GM21825 (cell line): ENCODE results near the gene MCUB.

Experiments
- ATAC-seq: cut with Tn5 transposase; IDR thresholded peaks from one replicate; pipeline ENCODE4 v1.9.1; 2021; ENCODE audit warnings: mild to moderate bottlenecking, moderate library complexity; ENCODE audit not compliant: unreplicated experiment

MCUB gene

DNA sequence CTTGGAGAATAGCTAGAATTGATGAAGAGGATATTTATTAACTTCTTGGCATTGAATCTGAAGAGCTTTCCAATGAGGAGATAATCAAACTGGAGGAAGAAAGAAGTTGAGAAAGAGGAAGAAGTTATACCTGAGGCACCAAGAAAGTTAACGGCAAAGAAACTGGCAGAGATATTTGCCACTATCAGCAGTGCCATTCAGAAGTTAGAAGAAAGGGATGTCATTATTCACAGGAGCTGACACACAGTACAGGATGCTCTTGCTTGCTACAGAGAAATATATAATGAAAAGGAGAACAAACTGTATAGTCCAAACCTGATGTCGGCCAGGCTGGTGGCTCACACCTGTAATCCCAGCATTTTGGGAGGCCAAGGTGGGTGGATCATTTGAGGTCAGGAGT, 64.5 kb downstream of the MCUB start:
- no peak for ATAC-seq

DNA sequence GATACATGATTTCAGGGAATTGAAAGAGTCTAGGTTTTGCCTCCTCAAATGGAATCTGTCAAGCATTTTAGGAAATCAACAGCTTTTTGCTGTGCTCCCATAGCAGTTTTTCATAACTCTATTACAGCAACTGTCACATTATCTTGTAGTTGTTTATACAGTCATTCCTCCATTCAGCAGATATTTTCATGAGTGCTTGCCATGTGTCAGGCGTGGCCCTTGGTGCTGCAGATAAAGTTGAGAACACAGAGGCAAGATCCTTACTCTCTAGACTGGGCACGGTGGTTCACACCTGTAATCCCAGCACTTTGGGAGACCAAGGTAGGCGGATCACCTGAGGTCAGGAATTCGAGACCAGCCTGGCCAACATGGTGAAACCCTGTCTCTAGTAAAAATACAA, 67.3 kb downstream of the MCUB start:
- ATAC-seq, result no peak

DNA sequence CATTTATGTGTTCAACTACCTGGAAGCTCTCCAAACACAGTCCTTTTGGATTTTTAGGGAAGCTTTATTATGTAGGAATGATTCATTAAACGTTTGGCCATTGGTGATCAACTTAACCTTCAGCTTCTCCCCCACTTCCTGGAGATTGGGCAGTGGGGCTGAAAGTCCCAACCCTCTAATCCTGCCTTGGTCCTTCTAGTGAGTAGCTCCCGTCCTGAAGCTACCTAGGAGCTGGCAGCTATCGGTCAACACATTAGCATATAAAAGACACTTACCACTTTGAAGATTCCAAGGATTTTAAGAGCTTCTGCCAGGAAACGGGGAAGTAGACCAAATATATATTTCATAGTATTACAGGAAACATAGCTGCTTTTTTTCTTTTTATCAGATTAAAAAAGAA, 69.7 kb downstream of the MCUB start:
- no peak for ATAC-seq

DNA sequence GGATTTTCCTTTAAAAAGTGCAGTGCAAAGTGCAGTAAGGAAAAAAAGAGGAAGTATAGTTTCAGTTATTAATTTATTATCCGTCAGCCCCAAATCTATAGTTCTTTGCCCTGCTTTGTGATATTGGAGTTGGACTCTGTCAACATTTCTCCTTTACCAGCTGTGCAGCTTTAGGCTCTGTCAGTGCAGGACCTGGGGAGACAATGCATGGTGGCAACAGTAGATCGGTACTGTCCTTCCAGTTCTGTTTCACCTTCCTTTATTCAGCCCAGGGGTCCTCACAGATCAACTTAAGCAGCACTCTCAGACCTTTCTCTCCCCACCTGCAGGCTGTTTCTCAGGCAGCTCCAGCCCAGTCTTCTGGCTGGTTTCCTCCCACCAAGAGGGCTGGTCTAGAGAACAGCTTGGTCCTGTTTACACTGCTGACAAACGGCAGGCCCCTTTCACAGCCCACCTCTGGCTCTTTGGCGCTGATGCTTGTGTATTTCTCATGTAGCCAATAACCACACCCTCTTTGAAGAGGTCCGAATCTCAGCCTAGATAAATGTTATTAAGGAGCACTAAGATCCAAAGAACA, 71.6 kb downstream of the MCUB start:
- no peak for ATAC-seq

DNA sequence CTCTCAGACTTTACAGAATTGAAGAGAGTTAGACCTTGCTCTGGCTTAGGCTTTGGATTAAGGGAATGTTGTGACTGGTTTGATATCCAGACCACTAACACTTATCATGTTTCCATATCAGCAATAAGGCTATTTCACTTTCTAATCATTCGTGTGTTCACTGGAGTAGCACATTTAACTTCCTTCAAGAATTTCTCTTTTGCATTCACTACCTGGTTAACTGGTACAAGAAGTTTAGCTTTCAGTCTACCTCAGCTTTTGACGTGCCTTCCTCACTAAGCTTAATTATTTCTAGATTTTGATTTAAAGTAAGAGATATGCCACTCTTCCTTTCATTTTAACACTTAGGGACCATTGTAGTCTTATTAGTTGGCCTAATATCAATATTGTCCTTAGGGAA, 80.6 kb downstream of the MCUB start:
- ATAC-seq, result no peak

DNA sequence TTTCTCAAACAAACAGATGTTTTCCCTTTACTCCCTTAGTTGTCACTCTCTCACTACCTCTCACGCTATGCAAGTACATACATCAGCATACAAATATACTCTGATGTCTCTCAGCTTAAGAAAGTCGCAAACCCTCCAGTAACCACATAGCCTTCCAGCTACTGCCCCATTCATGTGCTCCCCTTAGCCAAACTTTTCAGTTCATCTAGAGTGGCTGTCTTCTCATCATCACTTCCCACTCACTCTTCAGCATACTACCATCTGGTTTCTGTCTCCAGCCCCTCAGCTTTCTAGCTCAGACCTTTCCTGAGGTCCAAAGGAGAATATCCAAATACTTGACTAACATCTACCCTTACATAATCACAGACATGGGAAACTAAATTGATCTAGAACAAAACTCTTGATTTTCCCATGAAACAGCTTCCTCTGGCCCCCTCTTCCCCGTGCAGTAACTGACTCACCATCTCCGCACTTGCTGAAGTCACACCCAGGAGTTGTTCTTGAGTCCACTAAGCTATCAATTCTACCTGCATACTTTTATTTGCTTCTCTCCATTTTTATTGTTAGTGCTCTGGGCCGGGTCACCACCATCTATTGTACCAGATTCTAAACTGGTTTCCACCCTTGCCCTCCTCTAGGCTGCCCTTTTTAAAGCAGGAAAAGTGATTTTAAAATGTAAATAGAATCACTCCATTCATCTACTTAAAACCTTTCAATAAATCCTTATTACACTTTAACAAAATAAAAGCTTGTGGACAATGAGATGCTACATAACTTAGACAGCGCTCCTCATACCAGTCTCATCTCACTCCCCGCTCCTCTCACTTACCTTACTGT, 86.0 kb downstream of the MCUB start:
- ATAC-seq, result no peak

DNA sequence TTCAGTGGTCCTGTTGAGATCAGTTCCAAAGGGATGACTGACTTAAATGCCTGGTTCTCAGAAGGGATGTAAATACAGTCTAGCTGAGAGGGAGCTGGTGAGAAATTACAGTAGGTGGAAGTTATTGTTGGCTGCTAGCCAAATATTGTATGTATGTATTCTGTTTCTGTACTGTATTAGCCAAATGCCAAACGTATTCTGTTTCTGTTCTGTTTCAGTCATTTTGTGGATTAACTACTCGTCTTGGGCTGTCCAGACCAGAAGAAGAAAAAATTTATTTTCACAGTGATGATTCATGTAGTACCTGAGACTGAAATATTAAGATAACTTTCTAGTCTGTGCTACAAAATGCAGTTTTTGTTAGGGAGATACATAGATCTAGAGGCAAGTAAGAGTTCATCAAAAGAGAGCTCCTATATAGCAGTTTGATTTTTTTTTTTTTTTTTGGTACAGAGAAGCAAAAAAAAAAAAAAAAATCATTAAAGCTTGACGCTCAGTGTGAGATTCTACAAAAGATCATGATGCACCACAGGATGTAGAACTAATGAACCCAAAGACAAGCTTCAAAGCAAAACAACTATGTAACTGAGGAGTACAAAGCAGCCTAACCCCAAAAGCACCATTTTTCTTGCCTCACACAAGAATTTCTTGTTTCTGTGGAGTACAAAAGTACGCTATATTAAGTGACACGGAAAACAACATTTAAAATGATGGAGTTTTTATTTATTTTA, 88.4 kb downstream of the MCUB start:
- ATAC-seq, result peak; percentile 62

DNA sequence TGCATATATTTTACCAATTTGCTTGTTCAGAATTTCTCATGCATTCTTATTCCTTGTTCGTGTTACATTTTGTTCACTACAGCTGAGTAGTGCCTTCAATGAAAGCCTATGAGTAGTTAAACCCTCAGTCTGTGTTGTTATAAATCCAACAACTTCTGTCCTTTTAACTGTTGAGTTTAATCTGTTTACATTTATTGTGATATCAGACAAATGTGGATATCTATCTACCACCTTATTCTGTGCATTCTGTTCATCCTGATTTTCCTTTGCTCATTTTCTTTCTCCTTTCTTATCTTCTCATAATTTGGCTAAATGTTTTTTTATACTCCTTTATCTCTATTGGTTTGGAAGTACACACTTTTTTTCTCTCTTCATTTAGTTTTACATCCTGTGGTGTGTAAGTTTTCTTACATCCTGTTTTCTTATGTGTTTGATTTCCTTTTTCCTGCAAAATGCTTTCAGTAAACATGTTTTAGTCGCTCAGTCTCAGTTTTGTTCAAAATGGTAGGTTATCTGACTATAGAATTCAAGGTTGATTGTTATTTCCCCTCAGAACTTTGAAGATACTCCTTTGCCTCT, 89.0 kb downstream of the MCUB start:
- ATAC-seq, result no peak

DNA sequence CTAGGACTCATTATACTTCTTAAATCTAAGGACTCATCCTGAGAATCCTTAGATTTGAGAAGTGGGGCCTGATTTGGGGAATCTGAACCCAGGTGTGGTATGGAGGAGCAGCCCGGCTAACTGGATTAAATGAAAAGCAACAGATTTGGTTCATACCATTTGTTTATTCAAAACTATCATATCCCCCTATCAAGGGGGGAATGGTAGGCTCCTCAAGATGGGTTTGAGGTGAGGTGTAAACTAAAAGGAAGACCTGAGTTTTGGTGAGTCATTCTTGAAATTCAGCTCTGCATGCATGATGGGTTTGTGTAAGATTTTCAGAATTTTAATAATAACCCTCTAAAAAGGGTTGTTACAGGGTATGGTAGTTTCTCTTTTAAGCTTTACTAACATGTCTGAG, 89.8 kb downstream of the MCUB start:
- ATAC-seq, result peak; percentile 73

DNA sequence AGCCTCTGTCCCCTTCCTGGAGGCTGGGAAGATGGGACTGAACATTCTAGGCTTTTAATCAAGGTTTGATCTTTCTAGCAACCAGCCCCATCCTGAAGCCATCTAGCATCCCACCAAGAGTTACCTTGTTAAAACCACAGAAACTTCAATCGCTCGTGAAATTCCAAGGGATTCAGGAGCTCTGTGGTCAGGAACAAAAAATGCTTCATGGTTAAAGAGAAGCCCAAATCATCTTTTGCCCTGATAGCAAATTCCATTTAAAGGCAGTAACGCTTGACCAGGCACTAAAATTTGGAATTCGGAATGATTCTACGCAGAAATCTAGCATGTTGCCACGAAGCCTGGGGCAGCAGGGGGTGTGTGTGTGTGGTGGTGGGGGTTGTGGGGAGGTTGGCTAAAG, 95.3 kb downstream of the MCUB start:
- ATAC-seq, result no peak

DNA sequence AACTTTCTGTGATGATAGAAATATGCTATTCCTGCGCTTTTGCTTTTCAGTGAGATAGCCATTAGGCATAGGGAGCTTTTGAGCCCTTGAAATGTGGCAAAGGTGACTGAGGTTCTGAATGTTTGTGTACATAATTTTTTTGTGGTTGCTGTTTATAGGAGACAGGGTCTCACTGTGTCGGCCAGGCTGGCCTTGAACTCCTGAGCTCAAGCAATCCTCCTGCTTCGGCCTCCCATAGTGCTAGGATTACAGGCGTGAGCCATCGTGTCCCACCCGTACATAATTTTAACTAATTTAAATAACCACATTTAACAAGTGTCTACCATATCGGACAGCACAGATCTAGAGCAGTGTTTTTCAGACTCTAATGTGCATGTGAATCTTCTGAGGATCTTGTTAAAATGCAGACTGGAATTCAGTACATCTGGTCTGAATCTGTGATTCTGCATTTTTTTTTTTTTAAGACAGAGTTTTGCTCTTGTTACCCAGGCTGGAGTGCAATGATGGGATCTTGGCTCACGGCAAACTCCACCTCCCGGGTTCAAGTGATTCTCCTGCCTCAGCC, 97.9 kb downstream of the MCUB start:
- no peak for ATAC-seq

DNA sequence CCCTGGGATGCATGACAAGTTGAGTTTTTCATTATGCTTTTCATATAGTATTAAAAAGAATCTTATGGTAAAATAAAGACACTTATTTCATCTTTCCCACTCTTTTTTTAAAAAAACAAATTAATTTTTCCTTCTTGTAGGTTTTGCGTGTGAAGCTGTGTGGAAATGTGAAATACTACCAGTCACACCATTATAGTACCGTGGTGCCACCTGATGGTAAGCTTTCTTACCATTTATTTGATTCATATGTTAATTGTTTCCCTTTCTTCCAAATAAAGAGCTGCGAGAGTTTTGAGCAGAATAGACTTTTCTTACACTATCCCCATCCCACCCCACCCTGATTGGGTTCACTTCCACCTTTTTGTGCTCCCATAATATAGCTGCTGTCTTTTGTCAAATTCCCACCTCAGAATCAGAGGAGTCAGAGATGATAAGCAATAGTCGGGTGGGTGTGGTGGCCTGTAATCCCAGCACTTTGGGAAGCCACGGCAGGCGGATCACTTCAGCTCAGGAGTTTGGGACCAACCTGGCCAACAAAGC, 98.9 kb downstream of the MCUB start:
- no peak for ATAC-seq

DNA sequence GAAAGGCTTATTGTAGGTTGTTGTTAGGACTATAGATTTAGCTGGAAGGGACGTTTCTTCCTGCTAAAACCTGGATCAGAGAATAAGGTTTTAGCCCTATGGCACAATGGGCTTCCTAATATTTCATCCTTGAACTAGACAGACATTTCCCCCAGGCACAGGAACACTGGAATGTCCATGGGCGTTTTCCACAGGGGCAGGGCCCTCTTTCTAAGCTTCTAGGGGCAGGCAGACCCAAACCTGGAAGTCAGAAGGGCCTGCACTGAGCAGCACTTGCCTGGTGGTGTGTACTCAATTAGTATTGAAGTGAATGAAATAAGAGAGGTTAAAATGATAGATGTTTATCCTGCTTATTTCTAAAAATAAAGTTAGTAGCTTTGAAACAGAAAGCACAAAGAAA, 102.1 kb downstream of the MCUB start:
- no peak for ATAC-seq

DNA sequence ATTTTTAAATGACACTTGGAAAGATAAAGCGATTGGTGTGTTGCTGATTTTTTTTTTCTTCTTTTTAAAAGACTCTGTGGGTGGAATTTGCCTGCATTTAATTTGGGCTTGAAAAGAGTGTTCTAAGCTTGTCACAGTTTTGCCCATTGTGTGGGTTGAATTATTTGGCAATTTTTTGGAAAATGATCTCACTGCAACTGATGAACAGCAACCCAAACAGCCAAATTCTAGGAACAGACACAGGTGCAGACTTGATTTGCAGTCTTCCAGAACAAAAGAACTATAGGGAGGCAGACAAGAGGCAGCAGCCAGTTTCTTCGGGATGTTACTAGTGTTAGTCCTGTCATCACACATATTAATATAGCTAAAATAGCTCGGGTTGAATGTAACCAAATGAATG, 102.7 kb downstream of the MCUB start:
- ATAC-seq, result no peak

DNA sequence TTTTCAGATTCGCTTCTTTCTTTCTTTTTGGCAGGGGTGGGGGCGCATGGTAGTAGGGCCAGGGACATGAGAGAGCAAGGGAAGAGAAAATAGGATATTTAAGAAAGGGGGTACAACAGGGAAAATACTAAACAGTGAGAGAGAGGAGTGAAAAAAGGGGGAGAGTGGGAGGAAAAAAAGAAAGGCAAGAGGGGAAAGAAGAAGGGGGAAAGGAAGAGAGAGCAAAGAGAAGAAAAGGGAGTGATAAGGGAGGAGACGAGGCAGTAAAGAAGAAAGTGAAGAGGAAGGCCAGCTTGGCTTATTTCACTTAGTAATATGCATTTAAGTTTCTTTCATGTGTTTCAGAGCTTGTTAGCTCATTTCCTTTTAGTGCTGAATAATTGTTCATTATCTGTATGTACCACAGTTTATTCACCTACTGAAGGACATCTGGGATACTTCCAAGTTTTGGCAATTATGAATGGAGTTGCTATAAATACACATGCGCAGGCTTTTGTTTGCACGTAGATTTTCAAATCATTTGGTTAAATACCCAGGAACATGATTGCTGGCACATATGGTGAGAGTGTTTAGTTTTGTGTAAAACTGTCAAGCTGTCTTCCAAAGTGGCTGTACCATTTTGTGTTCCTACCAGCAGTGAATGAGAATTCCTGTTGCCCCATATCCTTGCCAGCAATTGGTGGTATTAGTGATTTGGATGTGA, 105.9 kb downstream of the MCUB start:
- no peak for ATAC-seq

DNA sequence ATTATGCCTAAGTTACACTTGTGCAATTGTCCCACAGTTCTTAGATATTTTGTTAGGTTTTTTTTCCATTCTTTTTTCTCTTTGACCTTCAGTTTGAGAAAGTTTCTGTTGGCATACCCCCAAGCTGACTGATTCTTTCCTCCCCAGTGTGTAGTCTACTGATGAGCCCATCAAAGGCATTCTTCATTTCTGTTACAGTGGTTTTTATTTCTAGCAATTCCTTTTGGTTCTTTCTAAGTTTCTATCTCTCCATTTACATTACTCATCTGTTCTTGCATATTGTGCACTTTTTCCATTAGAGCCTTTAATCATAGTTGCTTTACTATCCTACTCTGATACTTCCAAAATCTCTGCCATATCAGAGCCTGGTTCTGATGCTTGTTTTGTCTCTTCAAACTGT, 111.3 kb downstream of the MCUB start:
- no peak for ATAC-seq

DNA sequence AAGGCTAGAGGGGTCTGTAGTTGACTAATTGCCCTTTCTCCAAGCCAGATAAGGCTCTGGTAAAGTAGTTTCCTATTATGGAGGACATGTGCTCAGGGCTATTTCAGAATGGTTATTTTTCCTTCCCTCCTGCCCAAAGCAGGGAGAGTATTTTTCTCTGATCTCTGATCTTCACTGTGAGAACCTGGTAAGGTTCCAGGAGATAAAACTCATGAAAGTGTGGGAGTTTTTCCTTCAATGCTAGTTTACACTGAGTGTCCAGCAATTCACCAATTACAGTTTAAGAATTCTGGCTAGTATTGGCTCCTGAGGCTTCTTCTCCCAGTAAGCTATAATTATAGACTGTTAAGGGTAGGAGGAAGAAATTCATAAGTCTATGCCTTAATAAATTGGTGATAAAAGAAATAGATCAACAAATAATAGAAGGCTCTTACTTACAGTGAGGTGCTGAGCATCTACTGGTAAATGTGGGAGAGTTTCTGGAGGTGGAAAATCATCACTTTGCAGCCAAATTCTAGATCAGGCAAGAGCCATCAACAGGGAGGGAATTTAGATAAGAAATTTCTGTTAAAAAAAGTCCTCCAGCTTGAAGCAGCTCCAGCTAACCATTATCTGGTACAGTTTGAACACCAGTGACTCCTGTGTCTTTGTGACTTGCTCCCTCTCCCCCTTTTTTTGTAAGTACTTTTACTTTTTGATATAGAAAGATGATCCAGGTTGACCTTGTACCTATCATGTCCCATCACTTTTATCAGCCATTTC, 112.3 kb downstream of the MCUB start:
- no peak for ATAC-seq

DNA sequence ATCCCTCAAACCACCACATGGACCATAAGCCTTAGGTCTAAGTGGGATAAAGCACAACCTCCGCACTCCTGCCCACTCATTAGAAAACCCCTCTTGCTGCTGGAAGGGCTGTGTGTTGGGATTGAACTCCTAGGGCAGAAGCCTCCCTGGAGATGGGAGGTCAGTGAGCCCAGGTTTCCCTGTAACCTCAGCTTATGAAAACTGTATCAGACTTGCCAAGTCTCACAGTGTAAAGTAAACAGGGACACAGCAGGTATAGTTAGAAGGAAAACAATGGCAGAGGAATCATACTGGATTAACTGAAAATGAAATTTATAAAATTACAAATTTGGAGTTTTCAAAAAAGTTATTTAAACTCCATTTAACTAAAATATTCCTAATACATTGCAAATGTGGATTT, 113.3 kb downstream of the MCUB start:
- no peak for ATAC-seq

DNA sequence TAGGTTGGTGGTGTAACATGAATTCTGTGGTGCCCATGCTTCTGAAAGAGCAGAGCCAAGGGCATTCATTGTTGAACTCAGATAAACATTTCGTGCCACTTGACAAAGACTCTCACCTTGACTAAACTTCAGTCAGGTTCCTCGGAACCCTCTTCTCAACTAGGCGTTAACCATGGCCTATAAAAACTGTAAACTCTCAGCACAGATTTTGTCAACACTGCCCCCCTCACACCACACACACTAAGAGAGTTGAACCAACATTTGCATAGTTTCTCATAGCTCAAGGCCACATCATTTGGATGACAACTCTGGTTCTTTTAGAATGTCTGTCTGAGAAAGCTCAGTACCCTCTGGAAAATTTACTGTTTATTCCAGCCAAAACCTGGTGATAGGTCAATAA, 115.1 kb downstream of the MCUB start:
- ATAC-seq, result no peak

DNA sequence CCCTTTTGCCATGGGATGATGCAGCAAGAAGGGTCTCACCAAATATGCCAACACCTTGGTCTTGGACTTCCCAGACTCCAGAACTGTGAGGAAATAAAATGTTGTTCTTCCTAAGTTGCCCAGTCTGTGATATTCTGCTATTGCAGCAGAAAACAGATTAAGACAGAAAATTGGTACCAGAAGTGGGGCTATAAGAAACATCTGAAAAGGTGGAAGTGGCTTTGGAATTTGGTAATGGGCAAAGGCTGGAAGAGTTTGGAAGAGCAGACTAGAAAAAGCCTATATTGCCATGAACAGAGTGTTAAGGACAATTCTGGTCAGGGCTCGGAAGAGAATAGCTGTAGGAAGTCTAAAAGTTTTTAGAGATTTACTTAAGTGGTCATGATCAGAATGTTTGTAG, 115.8 kb downstream of the MCUB start:
- ATAC-seq, result no peak
